ENCODE measurements around the gene DRAM2. TPM values are rescaled to one million over a fixed set of nuclear protein-coding genes. Genes with fewer than 3 reads are reported as not detected.

The DRAM2 gene
- total and polyA plus RNA-seq, 2 of the 13 experiments (the other 11 are each of a cell fraction or from before 2014, with no cell fraction given): 33.2 to 123 TPM

DNA sequence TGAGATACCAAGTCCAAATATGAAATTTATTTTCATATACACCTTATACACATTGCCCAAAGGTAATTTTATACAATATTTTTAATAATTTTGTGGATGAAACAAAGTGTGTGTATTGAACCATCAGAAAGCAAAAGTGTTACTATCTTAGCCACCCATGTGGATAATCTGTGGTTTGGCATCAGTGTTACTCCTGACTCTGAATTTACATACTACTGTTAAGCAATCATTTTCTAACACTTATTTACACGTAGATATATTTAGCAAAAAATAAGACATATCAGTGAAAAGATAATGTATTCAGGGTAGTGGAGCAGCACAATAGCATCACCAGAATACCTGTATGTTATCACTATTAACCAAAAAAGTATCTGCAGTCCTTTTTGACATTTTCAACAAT lies 36.8 kb upstream of the DRAM2 start:
- 100% methylated on average over 1 of the region's 1 CpG for WGBS (ENCODE audit: low lambda C conversion rate)
- POLR2A ChIA-PET: no interaction called here
- Histone ChIP-seq H3K79me2 (ENCODE audit: insufficient read depth, low read length) (no peaks in the 10 kb centered on the region), H2AFZ (ENCODE audit: low read length) (no peak overlapping the region), H3K9ac (ENCODE audit: insufficient read depth, low read depth, low read length) (no peak overlapping the region), H3K27ac (ENCODE audit: extremely low read length, insufficient read depth, low read length) (no peak overlapping the region), H4K20me1 (ENCODE audit: insufficient read depth, low read length) (no peaks in the 10 kb centered on the region), H3K36me3 (replicated peaks in 1 of 2; ENCODE audit: control insufficient read depth in 1 of 2, insufficient read depth in 2 of 2, low read length in 2 of 2) (peaks cover 3 to 37% of the 10 kb centered on the region in 2 experiments; a peak in 4 of 5 replicates), H3K4me2 (ENCODE audit: low read depth, low read length) (no peak overlapping the region), H3K9me3 (ENCODE audit: low read length) (no peaks in the 10 kb centered on the region), H3K4me3 (replicated peaks in 1 of 3; ENCODE audit: insufficient read depth in 1 of 3, low read depth in 2 of 3, low read length in 3 of 3) (no peak overlapping the region), H3K27me3 (ENCODE audit: control insufficient read depth in 1 of 2, insufficient read depth in 2 of 2, low read length in 2 of 2) (no peaks in the 10 kb centered on the region), H3K4me1 (ENCODE audit: insufficient read depth, low read length) (no peaks in the 10 kb centered on the region)
- no peak for FAIRE-seq
- in situ Hi-C loops (cut with HindIII; ENCODE audit: extremely low pct_ligation_motif_present, low pct_unique_long_range_greater_than_20kb) (no loop called here), intact Hi-C loops (cut with micrococcal nuclease; ENCODE audit: unreplicated experiment) (no loop called here)
- no peak for ATAC-seq
- BruUV-seq (replicated peaks): no TSS peak
- CTCF ChIA-PET (ENCODE audit: low intra/inter-chr PET ratio, low total read pairs): interaction anchor here (0.7 kb wide), 1 partner anchor 1061 kb away, joined by 3 read pairs; no protein-coding TSS in a partner anchor
- DNase-seq (ENCODE audit: low spot score): no peak
- TF ChIP-seq ZNF264 (CRISPR knock-in tag; IDR thresholded peaks at IDR 0.05) (no peak), JARID2 (CRISPR knock-in tag; IDR thresholded peaks at IDR 0.05; ENCODE audit: insufficient replicate concordance) (no peak), ZNF552 (CRISPR knock-in tag; IDR thresholded peaks at IDR 0.05; ENCODE audit: borderline replicate concordance) (no peak), ZNF451 (CRISPR knock-in tag; IDR thresholded peaks at IDR 0.05) (no peak), ZNF460 (CRISPR knock-in tag; IDR thresholded peaks at IDR 0.05; ENCODE audit: borderline replicate concordance) (no peak), ZNF713 (CRISPR knock-in tag; IDR thresholded peaks at IDR 0.05) (no peak), KDM2A (CRISPR knock-in tag; IDR thresholded peaks at IDR 0.05; ENCODE audit: borderline replicate concordance, low read depth) (no peak), ZNF501 (CRISPR knock-in tag; IDR thresholded peaks at IDR 0.05) (no peak), ETV5 (CRISPR knock-in tag; IDR thresholded peaks at IDR 0.05; ENCODE audit: borderline replicate concordance) (no peak), ZNF101 (CRISPR knock-in tag; IDR thresholded peaks at IDR 0.05; ENCODE audit: borderline replicate concordance, low read depth) (no peak), NCOA2 (CRISPR knock-in tag; IDR thresholded peaks at IDR 0.05) (no peak), ATF7 (IDR thresholded peaks at IDR 0.05) (no peak), ATF7 (CRISPR knock-in tag; IDR thresholded peaks at IDR 0.05) (no peak), ZKSCAN1 (IDR thresholded peaks at IDR 0.05; ENCODE audit: low read length) (no peak), CEBPG (CRISPR knock-in tag; IDR thresholded peaks at IDR 0.05) (no peak)
- TF ChIP-seq, protein P1, sequence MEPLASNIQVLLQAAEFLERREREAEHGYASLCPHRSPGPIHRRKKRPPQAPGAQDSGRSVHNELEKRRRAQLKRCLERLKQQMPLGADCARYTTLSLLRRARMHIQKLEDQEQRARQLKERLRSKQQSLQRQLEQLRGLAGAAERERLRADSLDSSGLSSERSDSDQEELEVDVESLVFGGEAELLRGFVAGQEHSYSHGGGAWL (CRISPR knock-in tag; IDR thresholded peaks at IDR 0.05): no peak
